ENCODE data around the gene WHRN.

- TF ChIP-seq, protein P1, sequence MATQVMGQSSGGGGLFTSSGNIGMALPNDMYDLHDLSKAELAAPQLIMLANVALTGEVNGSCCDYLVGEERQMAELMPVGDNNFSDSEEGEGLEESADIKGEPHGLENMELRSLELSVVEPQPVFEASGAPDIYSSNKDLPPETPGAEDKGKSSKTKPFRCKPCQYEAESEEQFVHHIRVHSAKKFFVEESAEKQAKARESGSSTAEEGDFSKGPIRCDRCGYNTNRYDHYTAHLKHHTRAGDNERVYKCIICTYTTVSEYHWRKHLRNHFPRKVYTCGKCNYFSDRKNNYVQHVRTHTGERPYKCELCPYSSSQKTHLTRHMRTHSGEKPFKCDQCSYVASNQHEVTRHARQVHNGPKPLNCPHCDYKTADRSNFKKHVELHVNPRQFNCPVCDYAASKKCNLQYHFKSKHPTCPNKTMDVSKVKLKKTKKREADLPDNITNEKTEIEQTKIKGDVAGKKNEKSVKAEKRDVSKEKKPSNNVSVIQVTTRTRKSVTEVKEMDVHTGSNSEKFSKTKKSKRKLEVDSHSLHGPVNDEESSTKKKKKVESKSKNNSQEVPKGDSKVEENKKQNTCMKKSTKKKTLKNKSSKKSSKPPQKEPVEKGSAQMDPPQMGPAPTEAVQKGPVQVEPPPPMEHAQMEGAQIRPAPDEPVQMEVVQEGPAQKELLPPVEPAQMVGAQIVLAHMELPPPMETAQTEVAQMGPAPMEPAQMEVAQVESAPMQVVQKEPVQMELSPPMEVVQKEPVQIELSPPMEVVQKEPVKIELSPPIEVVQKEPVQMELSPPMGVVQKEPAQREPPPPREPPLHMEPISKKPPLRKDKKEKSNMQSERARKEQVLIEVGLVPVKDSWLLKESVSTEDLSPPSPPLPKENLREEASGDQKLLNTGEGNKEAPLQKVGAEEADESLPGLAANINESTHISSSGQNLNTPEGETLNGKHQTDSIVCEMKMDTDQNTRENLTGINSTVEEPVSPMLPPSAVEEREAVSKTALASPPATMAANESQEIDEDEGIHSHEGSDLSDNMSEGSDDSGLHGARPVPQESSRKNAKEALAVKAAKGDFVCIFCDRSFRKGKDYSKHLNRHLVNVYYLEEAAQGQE (IDR thresholded peaks at IDR 0.05; ENCODE audit: borderline replicate concordance): no peak
- TF ChIP-seq EP300 (conservative IDR thresholded peaks at IDR 0.05; ENCODE audit: poor library complexity, severe bottlenecking) (no peak), MXI1 (conservative IDR thresholded peaks at IDR 0.05; ENCODE audit: poor library complexity, severe bottlenecking) (no peak), SMC3 (conservative IDR thresholded peaks at IDR 0.05; ENCODE audit: poor library complexity) (no peak), TAF1 (IDR thresholded peaks at IDR 0.05; ENCODE audit: low read depth) (no peak), RAD21 (conservative IDR thresholded peaks at IDR 0.05) (no peak), EZH2 (IDR thresholded peaks at IDR 0.05; ENCODE audit: borderline replicate concordance, insufficient read depth, low read length, poor library complexity, severe bottlenecking) (no peak)
- TF ChIP-seq, protein P2, sequence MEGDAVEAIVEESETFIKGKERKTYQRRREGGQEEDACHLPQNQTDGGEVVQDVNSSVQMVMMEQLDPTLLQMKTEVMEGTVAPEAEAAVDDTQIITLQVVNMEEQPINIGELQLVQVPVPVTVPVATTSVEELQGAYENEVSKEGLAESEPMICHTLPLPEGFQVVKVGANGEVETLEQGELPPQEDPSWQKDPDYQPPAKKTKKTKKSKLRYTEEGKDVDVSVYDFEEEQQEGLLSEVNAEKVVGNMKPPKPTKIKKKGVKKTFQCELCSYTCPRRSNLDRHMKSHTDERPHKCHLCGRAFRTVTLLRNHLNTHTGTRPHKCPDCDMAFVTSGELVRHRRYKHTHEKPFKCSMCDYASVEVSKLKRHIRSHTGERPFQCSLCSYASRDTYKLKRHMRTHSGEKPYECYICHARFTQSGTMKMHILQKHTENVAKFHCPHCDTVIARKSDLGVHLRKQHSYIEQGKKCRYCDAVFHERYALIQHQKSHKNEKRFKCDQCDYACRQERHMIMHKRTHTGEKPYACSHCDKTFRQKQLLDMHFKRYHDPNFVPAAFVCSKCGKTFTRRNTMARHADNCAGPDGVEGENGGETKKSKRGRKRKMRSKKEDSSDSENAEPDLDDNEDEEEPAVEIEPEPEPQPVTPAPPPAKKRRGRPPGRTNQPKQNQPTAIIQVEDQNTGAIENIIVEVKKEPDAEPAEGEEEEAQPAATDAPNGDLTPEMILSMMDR (IDR thresholded peaks at IDR 0.05; ENCODE audit: poor library complexity, severe bottlenecking): no peak
Observed at GRCh38 chr9:114481789-114482188, 23.5 kb downstream of the WHRN start.

Data from neural cell (in vitro differentiated cells).